H9 (cell line): ENCODE measurements around the gene ARHGAP5. TPM values are rescaled to one million over a fixed set of nuclear protein-coding genes. Genes with fewer than 3 reads are reported as not detected.

Experiments used
- DNase-seq: peaks from one replicate; pipeline ENCODE4 v3.0.0-alpha.2; 2017
- H2AFZ ChIP-seq: one replicate; pipeline ENCODE4 v1.6.1; 2013; ENCODE audit warnings: mild to moderate bottlenecking, low read length, control low read depth, moderate library complexity
- H2AK5ac ChIP-seq: 2 replicates; pipeline ENCODE4 v1.6.1; 2013; ENCODE audit warnings: low read length, control low read depth, mixed read lengths; ENCODE audit not compliant: insufficient read length
- H2BK120ac ChIP-seq: one replicate; pipeline ENCODE4 v1.6.1; 2013; ENCODE audit warnings: low read depth, mild to moderate bottlenecking, low read length, control low read depth, inconsistent platforms; ENCODE audit not compliant: poor library complexity, severe bottlenecking
- H2BK12ac ChIP-seq: 2 replicates; pipeline ENCODE4 v1.6.1; 2013; ENCODE audit warnings: low read length, control low read depth, mixed read lengths, low read depth; ENCODE audit not compliant: insufficient read length
- H2BK15ac ChIP-seq: 2 replicates; pipeline ENCODE4 v1.6.1; 2013; ENCODE audit warnings: low read depth, low read length, control low read depth
- H2BK20ac ChIP-seq: one replicate; pipeline ENCODE4 v1.6.1; 2013; ENCODE audit warnings: low read depth, mild to moderate bottlenecking, low read length, control low read depth, inconsistent platforms; ENCODE audit not compliant: poor library complexity, severe bottlenecking
- H2BK5ac ChIP-seq: 2 replicates; pipeline ENCODE4 v1.6.1; 2013; ENCODE audit warnings: low read length, control low read depth, mixed read lengths; ENCODE audit not compliant: insufficient read length
- H3K14ac ChIP-seq: 2 replicates; pipeline ENCODE4 v1.6.1; 2013; ENCODE audit warnings: low read length, control low read depth; ENCODE audit not compliant: insufficient read depth
- H3K18ac ChIP-seq: 2 replicates; pipeline ENCODE4 v1.6.1; 2013; ENCODE audit warnings: low read depth, mild to moderate bottlenecking, mixed read lengths, low read length, control low read depth; ENCODE audit not compliant: insufficient read length
- H3K23ac ChIP-seq: 2 replicates; pipeline ENCODE4 v1.6.1; 2013; ENCODE audit warnings: low read length, control low read depth, mixed read lengths, low read depth; ENCODE audit not compliant: insufficient read length
- H3K23me2 ChIP-seq: 2 replicates; pipeline ENCODE4 v1.6.1; 2013; ENCODE audit warnings: low read depth, mild to moderate bottlenecking, mixed read lengths, low read length, control low read depth; ENCODE audit not compliant: insufficient read length, poor library complexity, severe bottlenecking
- H3K27ac ChIP-seq: 2 replicates; pipeline ENCODE4 v1.5.1; 2013; ENCODE audit warnings: low read length, control low read depth, mixed read lengths, low read depth; ENCODE audit not compliant: insufficient read length
- H3K27me3 ChIP-seq: 2 replicates; pipeline ENCODE4 v1.6.1; 2013; ENCODE audit warnings: low read length, control low read depth, inconsistent platforms; ENCODE audit not compliant: insufficient read depth
- H3K4ac ChIP-seq: 2 replicates; pipeline ENCODE4 v1.6.1; 2013; ENCODE audit warnings: low read depth, mild to moderate bottlenecking, control low read depth, inconsistent platforms, low read length, moderate library complexity
- H3K4me1 ChIP-seq: 2 replicates; pipeline ENCODE4 v1.6.1; 2013; ENCODE audit warnings: low read length, control low read depth, inconsistent platforms; ENCODE audit not compliant: insufficient read depth
- H3K4me2 ChIP-seq: 2 replicates; pipeline ENCODE4 v1.6.1; 2013; ENCODE audit warnings: low read length, control low read depth, mixed read lengths; ENCODE audit not compliant: insufficient read length, insufficient read depth
- H3K56ac ChIP-seq: 2 replicates; pipeline ENCODE4 v1.6.1; 2013; ENCODE audit warnings: low read depth, mild to moderate bottlenecking, mixed read lengths, low read length, control low read depth; ENCODE audit not compliant: insufficient read length
- H3K79me1 ChIP-seq: 2 replicates; pipeline ENCODE4 v1.6.1; 2013; ENCODE audit warnings: low read depth, mild to moderate bottlenecking, moderate library complexity, low read length, control low read depth, inconsistent platforms; ENCODE audit not compliant: insufficient read depth, poor library complexity, severe bottlenecking
- H3K79me2 ChIP-seq: 2 replicates; pipeline ENCODE4 v1.6.1; 2013; ENCODE audit warnings: low read length, control low read depth, inconsistent platforms; ENCODE audit not compliant: insufficient read depth
- H3K9ac ChIP-seq: 2 replicates; pipeline ENCODE4 v1.6.1; 2013; ENCODE audit warnings: low read length, control low read depth, mixed read lengths; ENCODE audit not compliant: insufficient read length; ENCODE audit errors: extremely low read depth
- H3K9me3 ChIP-seq: one replicate; pipeline ENCODE4 v1.6.1; 2013; ENCODE audit warnings: low read depth, low read length, inconsistent platforms; ENCODE audit not compliant: control insufficient read depth
- H3T11ph ChIP-seq: one replicate; pipeline ENCODE4 v1.6.1; 2013; ENCODE audit warnings: mild to moderate bottlenecking, low read length, control low read depth, inconsistent platforms
- H4K20me1 ChIP-seq: one replicate; pipeline ENCODE4 v1.6.1; 2013; ENCODE audit not compliant: control insufficient read depth, insufficient read length, insufficient read depth
- H4K5ac ChIP-seq: 2 replicates; pipeline ENCODE4 v1.6.1; 2013; ENCODE audit warnings: low read depth, mild to moderate bottlenecking, mixed read lengths, low read length, control low read depth; ENCODE audit not compliant: insufficient read length
- H4K8ac ChIP-seq: replicated peaks from 2 replicates; pipeline ENCODE4 v1.6.1; 2013; ENCODE audit warnings: low read length, control low read depth, mixed read lengths, low read depth; ENCODE audit not compliant: insufficient read length
- H4K91ac ChIP-seq: 2 replicates; pipeline ENCODE4 v1.6.1; 2013; ENCODE audit warnings: low read depth, mild to moderate bottlenecking, moderate library complexity, mixed read lengths, low read length, control low read depth; ENCODE audit not compliant: insufficient read length
- H3K27ac Mint-ChIP-seq, 3 experiments: 2 replicates in 2 of 3; 3 replicates in 1 of 3; pipeline ENCODE4 v1.8.0; 2020 to 2021; ENCODE audit warnings: mixed read lengths in 3 of 3, mild to moderate bottlenecking in 1 of 3, moderate library complexity in 1 of 3
- H3K27me3 Mint-ChIP-seq: 2 replicates; pipeline ENCODE4 v1.8.0; 2021; ENCODE audit warnings: low read depth, mild to moderate bottlenecking, moderate library complexity, mixed read lengths
- H3K36me3 Mint-ChIP-seq, 3 experiments: 2 replicates in 2 of 3; 3 replicates in 1 of 3; pipeline ENCODE4 v1.8.0; 2020 to 2021; ENCODE audit warnings: low read depth in 3 of 3, mixed read lengths in 3 of 3; ENCODE audit not compliant: insufficient read depth in 1 of 3
- H3K4me1 Mint-ChIP-seq, 2 experiments: 2 replicates each; pipeline ENCODE4 v1.8.0; 2020; ENCODE audit warnings: mixed read lengths in 2 of 2
- H3K4me3 Mint-ChIP-seq, 2 experiments: 2 replicates in 1 of 2; 3 replicates in 1 of 2; pipeline ENCODE4 v1.8.0; 2020 to 2021; ENCODE audit warnings: mild to moderate bottlenecking in 2 of 2, mixed read lengths in 2 of 2, moderate library complexity in 1 of 2
- H3K9me3 Mint-ChIP-seq, 2 experiments: 2 replicates in 1 of 2; 3 replicates in 1 of 2; pipeline ENCODE4 v1.8.0; 2020; ENCODE audit warnings: mild to moderate bottlenecking in 2 of 2, mixed read lengths in 2 of 2, moderate library complexity in 1 of 2
- CTCF ChIP-seq: fragments of 200-600 bp; sonication (generic); conservative IDR thresholded peaks from 3 replicates; pipeline ENCODE4 v1.8.0; 2021; ENCODE audit warnings: antibody characterized with exemption, mild to moderate bottlenecking
- WGBS: extraction: QIAGEN DNeasy Blood & Tissue Kit; methylation state at CpG from one replicate; pipeline ENCODE4 v1.1.7; 2013; ENCODE audit warnings: missing lambda C conversion rate, low lambda C conversion rate, mixed read lengths; ENCODE audit not compliant: insufficient read length; ENCODE audit errors: extremely low coverage; 5-methylcytosine and 5-hydroxymethylcytosine counted together
- total RNA-seq: library from RNA; stranded (reverse); gene quantifications from 2 replicates; pipeline ENCODE4 v1.2.1, GENCODE V29; 2021

ARHGAP5 gene
- total RNA-seq, 1 experiment from 2014 or later = 73.8 TPM

GRCh38 chr14:32049361-32050088, 27.6 kb upstream of the ARHGAP5 start:
- no peak overlapping the region for H3T11ph ChIP-seq
- Mint-ChIP-seq H3K27me3 (no peaks in the 10 kb centered on the region), H3K36me3 (peaks cover 0 to 6% (median 0%) of the 10 kb centered on the region in 3 experiments; a peak in 3 of 7 replicates), H3K9me3 (peaks cover 4 to 8% of the 10 kb centered on the region in 2 experiments; a peak in 4 of 5 replicates), H3K4me1 (peaks cover 2% of the 10 kb centered on the region in 2 experiments; a peak in 2 of 4 replicates), H3K27ac (no peak overlapping the region), H3K4me3 (no peak overlapping the region)
- no peak for TF ChIP-seq CTCF
- H3K4me2 ChIP-seq = no peak overlapping the region
- H2BK20ac ChIP-seq = no peak overlapping the region
- H2BK120ac ChIP-seq = no peak overlapping the region
- H3K79me2 ChIP-seq = no peaks in the 10 kb centered on the region
- no peak overlapping the region for H4K8ac ChIP-seq
- no peaks in the 10 kb centered on the region for H3K79me1 ChIP-seq
- no peak overlapping the region for H3K14ac ChIP-seq
- H3K4me1 ChIP-seq = no peaks in the 10 kb centered on the region
- no peak overlapping the region for H4K5ac ChIP-seq
- H4K91ac ChIP-seq = no peak overlapping the region
- no peaks in the 10 kb centered on the region for H4K20me1 ChIP-seq
- no peak overlapping the region for H3K27ac ChIP-seq
- H3K18ac ChIP-seq = no peak overlapping the region
- no peak overlapping the region for H2AFZ ChIP-seq
- no peak overlapping the region for H2BK15ac ChIP-seq
- no peak overlapping the region for H3K56ac ChIP-seq
- H2AK5ac ChIP-seq = no peak overlapping the region
- no peak for DNase-seq
- no peaks in the 10 kb centered on the region for H3K27me3 ChIP-seq
- no peaks in the 10 kb centered on the region for H3K9me3 ChIP-seq
- H3K4ac ChIP-seq = no peak overlapping the region
- WGBS = no CpG with 5 or more reads among the region's 4 CpGs
- no peaks in the 10 kb centered on the region for H3K23me2 ChIP-seq
- H3K9ac ChIP-seq = no peak overlapping the region
- H2BK12ac ChIP-seq = no peak overlapping the region
- H2BK5ac ChIP-seq = no peak overlapping the region
- no peak overlapping the region for H3K23ac ChIP-seq
